Memory B cell (primary cell): ENCODE data around the gene APOBEC3F.
"Not testable (repeated sequence)": the region's sequence is repeated elsewhere in the genome, so short reads cannot be mapped to it uniquely, and the experiment has no call there.

ENCODE experiments used
- ATAC-seq: fragments of 150-1000 bp; cut with Tn5 transposase; 2 replicates; pipeline ENCODE4 v1.10.0; 2021; ENCODE audit warnings: low read depth, mild to moderate bottlenecking, moderate library complexity
- DNase-seq, 2 donors: peaks; one replicate each; pipeline ENCODE4 v3.0.0; 2022; ENCODE audit warnings: low spot score in 2 of 2
- H3K27ac Mint-ChIP-seq: one replicate; pipeline ENCODE4 v1.8.0; 2022; ENCODE audit warnings: mild to moderate bottlenecking, moderate library complexity, mixed read lengths
- H3K27me3 Mint-ChIP-seq: one replicate; pipeline ENCODE4 v1.8.0; 2022; ENCODE audit warnings: mixed read lengths
- H3K36me3 Mint-ChIP-seq: one replicate; pipeline ENCODE4 v1.8.0; 2022; ENCODE audit warnings: mild to moderate bottlenecking, mixed read lengths
- H3K4me1 Mint-ChIP-seq: one replicate; pipeline ENCODE4 v1.8.0; 2022; ENCODE audit warnings: mixed read lengths
- H3K4me3 Mint-ChIP-seq: one replicate; pipeline ENCODE4 v1.8.0; 2022; ENCODE audit warnings: mild to moderate bottlenecking, moderate library complexity, mixed read lengths
- H3K9me3 Mint-ChIP-seq: one replicate; pipeline ENCODE4 v1.8.0; 2022; ENCODE audit warnings: mixed read lengths

APOBEC3F gene

GRCh38 chr22:39040155-39040537 lies 518 bp upstream of the APOBEC3F start:
- H3K9me3 Mint-ChIP-seq, H3K27me3 Mint-ChIP-seq, DNase-seq, ATAC-seq, H3K36me3 Mint-ChIP-seq: not testable (repeated sequence)
- Mint-ChIP-seq H3K4me3 (peak overlapping the region; percentile 96), H3K27ac (peak overlapping the region; percentile 93), H3K4me1 (peaks cover 25% of the 10 kb centered on the region)

DNA sequence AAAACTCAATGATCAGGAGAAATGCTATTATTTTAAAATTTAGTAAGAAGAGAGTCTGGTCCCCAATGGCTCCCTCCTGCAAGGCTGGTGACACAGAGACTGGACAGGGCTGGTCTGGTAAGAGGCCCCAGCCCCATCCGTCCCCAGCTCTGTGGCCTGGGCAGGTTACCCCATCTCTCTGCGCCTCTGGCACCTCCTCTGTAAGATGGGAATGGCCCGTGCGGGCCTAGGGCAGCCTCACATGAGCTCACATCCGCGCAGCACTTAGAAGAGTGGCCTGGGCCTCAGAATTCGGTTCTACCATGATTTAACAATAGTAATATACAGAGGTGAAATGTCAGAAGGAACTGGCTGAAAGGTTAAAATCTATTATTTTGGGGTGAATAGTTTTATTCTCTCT lies 1.2 kb downstream of the APOBEC3F start:
- no peak for DNase-seq
- H3K27ac Mint-ChIP-seq: peak overlapping the region; percentile 93
- no peak for ATAC-seq
- peak overlapping the region; percentile 96 for H3K4me3 Mint-ChIP-seq
- peaks cover 19% of the 10 kb centered on the region for H3K36me3 Mint-ChIP-seq
- H3K27me3 Mint-ChIP-seq: no peaks in the 10 kb centered on the region
- H3K4me1 Mint-ChIP-seq: peaks cover 37% of the 10 kb centered on the region
- no peaks in the 10 kb centered on the region for H3K9me3 Mint-ChIP-seq

DNA sequence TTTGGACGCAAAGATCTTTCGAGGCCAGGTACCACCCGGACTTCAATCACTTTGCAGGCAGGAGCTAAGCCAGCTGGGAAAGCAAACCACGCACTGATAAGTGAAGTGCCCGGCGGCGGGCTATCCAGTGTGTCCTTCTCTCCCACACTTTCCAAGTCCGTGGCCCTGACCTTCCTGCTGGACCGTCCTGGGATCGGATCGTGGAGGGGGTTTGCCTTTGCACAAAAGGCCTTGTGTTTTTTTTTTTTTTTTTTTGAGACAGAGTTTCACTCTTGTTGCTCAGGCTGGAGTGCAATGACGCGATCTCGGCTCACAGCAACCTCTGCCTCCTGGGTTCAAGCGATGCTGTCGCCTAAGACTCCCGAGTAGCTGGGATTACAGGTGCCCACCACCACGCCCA lies 2.4 kb downstream of the APOBEC3F start:
- ATAC-seq, H3K27ac Mint-ChIP-seq, DNase-seq, H3K4me3 Mint-ChIP-seq, H3K9me3 Mint-ChIP-seq, H3K27me3 Mint-ChIP-seq: not testable (repeated sequence)
- Mint-ChIP-seq H3K36me3 (peaks cover 22% of the 10 kb centered on the region), H3K4me1 (peaks cover 42% of the 10 kb centered on the region)

DNA sequence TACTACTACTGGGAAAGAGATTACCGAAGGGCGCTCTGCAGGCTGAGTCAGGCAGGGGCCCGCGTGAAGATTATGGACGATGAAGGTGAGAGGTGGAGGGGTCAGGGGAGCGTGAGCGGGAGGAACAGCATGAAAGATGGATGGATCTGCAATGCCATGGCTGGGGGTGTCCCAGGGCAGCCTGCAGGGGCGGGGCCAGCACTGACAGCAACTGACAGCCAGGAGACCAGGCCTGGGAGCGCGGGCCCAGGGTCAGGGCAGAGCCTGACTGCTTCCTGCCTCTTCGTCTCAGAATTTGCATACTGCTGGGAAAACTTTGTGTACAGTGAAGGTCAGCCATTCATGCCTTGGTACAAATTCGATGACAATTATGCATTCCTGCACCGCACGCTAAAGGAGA lies 4.5 kb downstream of the APOBEC3F start:
- H3K9me3 Mint-ChIP-seq, ATAC-seq, DNase-seq, H3K27me3 Mint-ChIP-seq: not testable (repeated sequence)
- H3K4me3 Mint-ChIP-seq: peak overlapping the region; percentile 30
- peaks cover 22% of the 10 kb centered on the region for H3K36me3 Mint-ChIP-seq
- peaks cover 37% of the 10 kb centered on the region for H3K4me1 Mint-ChIP-seq
- H3K27ac Mint-ChIP-seq: peak overlapping the region; percentile 89

DNA sequence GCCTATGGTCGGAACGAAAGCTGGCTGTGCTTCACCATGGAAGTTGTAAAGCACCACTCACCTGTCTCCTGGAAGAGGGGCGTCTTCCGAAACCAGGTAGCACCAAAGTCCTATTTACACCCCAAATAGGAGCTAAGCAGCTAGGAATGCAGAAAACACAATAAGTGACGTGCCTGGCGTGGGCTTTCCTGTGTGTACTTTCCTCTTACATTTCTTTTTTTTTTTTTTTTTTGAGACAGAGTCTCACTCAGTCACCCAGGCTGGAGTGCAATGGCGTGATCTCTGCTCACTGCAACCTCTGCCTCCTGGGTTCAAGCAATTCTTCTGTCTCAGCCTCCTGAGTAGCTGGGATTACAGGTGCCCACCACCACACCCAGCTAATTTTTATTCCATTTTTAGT lies 8.8 kb downstream of the APOBEC3F start:
- not testable (repeated sequence) for ATAC-seq, DNase-seq, H3K27me3 Mint-ChIP-seq, H3K4me3 Mint-ChIP-seq, H3K9me3 Mint-ChIP-seq
- Mint-ChIP-seq H3K36me3 (peaks cover 20% of the 10 kb centered on the region), H3K4me1 (peaks cover 38% of the 10 kb centered on the region), H3K27ac (peak overlapping the region; percentile 17)

DNA sequence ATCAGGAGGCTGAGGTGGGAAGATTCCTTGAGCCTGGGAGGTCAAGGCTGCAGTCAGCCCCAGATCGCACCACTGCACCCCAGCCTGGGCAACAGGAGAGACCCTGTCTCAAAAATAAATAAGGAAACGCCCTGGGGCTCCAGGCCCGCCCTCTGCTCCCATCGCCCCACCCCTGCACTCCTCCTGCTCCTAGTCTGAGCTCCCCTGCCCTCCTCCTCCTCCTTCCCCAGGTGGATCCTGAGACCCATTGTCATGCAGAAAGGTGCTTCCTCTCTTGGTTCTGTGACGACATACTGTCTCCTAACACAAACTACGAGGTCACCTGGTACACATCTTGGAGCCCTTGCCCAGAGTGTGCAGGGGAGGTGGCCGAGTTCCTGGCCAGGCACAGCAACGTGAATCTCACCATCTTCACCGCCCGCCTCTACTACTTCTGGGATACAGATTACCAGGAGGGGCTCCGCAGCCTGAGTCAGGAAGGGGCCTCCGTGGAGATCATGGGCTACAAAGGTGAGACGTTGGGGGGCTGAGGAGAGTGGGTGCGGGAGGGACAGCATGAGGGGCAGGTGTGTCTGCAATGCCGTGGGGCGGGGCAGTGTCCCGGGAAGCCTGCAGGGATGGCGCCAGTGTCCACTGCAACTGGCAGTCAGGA lies 11.3 kb downstream of the APOBEC3F start:
- H3K4me3 Mint-ChIP-seq, H3K36me3 Mint-ChIP-seq, DNase-seq, H3K9me3 Mint-ChIP-seq, ATAC-seq, H3K27me3 Mint-ChIP-seq, H3K27ac Mint-ChIP-seq: not testable (repeated sequence)
- peaks cover 18% of the 10 kb centered on the region for H3K4me1 Mint-ChIP-seq

DNA sequence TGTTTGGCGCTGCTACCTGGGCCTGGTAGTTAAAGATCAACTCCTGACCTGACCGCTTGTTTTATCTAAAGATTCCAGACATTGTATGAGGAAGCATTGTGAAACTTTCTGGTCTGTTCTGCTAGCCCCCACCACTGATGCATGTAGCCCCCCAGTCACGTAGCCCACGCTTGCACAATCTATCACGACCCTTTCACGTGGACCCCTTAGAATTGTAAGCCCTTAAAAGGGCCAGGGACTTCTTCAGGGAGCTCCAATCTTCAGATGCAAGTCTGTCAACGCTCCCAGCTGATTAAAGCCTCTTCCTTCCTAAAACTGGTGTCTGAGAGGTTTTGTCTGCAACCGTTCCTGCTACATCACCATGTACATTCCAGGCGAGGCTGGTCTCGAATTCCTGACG lies 15.0 kb downstream of the APOBEC3F start:
- Mint-ChIP-seq H3K4me1 (peaks cover 12% of the 10 kb centered on the region), H3K27ac (no peak overlapping the region), H3K27me3 (no peaks in the 10 kb centered on the region), H3K4me3 (no peak overlapping the region), H3K9me3 (no peaks in the 10 kb centered on the region), H3K36me3 (no peaks in the 10 kb centered on the region)
- ATAC-seq: no peak
- DNase-seq: no peak

- H3K36me3 Mint-ChIP-seq, ATAC-seq, H3K4me3 Mint-ChIP-seq, H3K9me3 Mint-ChIP-seq, H3K27me3 Mint-ChIP-seq, H3K27ac Mint-ChIP-seq, DNase-seq: not testable (repeated sequence)
- H3K4me1 Mint-ChIP-seq: peaks cover 12% of the 10 kb centered on the region
These were observed 20.6 kb downstream of the APOBEC3F start for GRCh38 chr22:39061290-39061689.

DNA sequence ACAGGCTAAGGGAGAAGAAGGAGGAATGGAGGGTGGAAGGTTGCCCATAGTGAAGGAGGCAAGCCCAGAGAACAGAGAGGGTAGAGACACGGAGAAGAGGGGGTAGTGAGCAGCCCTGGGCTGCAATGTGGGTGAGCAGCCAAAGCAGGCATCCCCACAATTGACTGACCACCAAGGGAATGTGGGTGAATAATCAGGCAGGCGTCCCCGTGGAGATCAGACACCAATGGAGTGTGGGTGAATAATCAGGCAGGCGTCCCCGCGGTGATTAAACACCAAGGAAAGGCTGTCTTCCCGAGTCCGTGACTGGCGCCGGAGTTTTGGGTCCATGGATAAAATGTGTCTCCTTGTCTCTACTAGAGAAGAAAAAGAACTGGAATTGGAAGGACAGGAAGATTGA lies 21.3 kb downstream of the APOBEC3F start:
- not testable (repeated sequence) for H3K27ac Mint-ChIP-seq, H3K9me3 Mint-ChIP-seq

DNA sequence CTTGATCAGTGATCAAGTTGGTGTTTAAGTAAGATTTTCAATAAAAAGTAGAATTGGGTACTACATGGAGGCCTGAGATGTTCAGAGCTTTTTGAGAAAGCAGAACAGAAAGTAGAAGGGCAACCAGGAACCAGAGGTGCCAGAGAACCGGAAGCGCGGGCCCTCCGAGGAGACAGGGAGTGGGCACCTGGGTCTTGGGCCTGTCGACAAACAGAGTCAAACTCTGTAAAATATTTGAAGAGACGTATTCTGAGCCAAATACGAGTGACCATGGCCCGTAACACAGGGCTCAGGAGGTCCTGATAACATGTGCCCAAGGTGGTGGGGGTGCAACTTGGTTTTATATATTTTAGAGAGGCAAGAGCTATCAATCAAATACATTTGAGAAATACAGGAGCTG lies 23.2 kb downstream of the APOBEC3F start:
- not testable (repeated sequence) for H3K9me3 Mint-ChIP-seq, H3K36me3 Mint-ChIP-seq, H3K27ac Mint-ChIP-seq, H3K27me3 Mint-ChIP-seq
- Mint-ChIP-seq H3K4me3 (peak overlapping the region; percentile 72), H3K4me1 (peaks cover 15% of the 10 kb centered on the region)
- DNase-seq (peak; percentile 43), ATAC-seq (peak; percentile 80)

More for the DNA sequence above, 21.3 kb downstream of the APOBEC3F start:
- H3K4me3 Mint-ChIP-seq, DNase-seq, ATAC-seq, H3K27me3 Mint-ChIP-seq, H3K36me3 Mint-ChIP-seq: not testable (repeated sequence)
- peaks cover 12% of the 10 kb centered on the region for H3K4me1 Mint-ChIP-seq

DNA sequence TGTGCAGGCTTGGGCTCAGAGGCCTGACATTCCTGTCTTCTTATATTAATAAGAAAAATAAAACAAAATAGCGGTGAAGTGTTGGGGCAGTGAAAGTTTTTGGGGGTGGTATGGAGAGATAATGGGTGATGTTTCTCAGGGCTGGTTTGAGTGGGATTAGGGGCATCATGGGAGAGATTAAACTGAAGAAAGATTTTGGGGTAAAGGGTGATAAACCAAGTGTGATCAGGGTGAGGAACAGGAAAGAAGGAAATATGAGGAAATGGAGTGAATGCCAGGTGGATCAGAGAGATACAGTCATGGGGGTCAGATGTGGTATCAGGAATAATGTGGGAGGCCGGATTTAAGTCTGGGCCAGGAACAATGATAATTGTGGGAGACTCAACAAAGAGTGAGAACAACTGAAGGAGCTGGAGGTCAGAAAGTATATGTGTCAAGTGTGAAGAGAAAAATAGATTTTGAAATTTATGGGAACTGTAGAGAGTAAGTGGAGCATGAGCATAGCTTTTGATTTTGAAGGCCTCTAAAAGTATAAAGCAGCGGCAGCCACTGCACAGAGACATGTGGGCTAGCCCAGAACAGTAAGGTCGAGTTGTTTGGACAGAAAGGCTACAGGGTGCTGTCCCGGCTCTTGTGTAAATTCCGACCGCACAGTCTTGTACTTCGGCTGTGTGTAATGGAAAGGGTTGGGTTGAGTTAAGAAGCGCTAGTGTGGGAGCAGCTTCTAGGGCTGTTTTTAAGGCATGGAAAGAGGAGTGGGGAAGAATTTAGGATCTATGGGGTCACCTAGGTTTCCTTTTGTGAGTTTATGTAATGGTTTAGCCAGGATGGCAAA lies 26.0 kb downstream of the APOBEC3F start:
- H3K4me3 Mint-ChIP-seq, DNase-seq, H3K27ac Mint-ChIP-seq, H3K9me3 Mint-ChIP-seq, H3K27me3 Mint-ChIP-seq, H3K36me3 Mint-ChIP-seq: not testable (repeated sequence)
- peaks cover 24% of the 10 kb centered on the region for H3K4me1 Mint-ChIP-seq
- peak; percentile 8 for ATAC-seq

- Mint-ChIP-seq H3K27ac (no peak overlapping the region), H3K27me3 (no peaks in the 10 kb centered on the region), H3K36me3 (peaks cover 5% of the 10 kb centered on the region), H3K4me3 (no peak overlapping the region), H3K9me3 (no peaks in the 10 kb centered on the region), H3K4me1 (peaks cover 30% of the 10 kb centered on the region)
- ATAC-seq (no peak), DNase-seq (no peak)
These were observed 27.5 kb downstream of the APOBEC3F start for GRCh38 chr22:39068033-39068785.

- peak overlapping the region; percentile 63 for H3K4me3 Mint-ChIP-seq
- peak overlapping the region; percentile 80 for H3K27ac Mint-ChIP-seq
- no peaks in the 10 kb centered on the region for H3K27me3 Mint-ChIP-seq
- peaks cover 5% of the 10 kb centered on the region for H3K36me3 Mint-ChIP-seq
- DNase-seq: no peak
- no peaks in the 10 kb centered on the region for H3K9me3 Mint-ChIP-seq
- H3K4me1 Mint-ChIP-seq: peaks cover 29% of the 10 kb centered on the region
- no peak for ATAC-seq
These were observed 29.5 kb downstream of the APOBEC3F start for GRCh38 chr22:39070186-39070585.

- H3K27me3 Mint-ChIP-seq, H3K9me3 Mint-ChIP-seq, DNase-seq, H3K36me3 Mint-ChIP-seq: not testable (repeated sequence)
- Mint-ChIP-seq H3K4me3 (peak overlapping the region; percentile 75), H3K27ac (peak overlapping the region; percentile 91), H3K4me1 (peaks cover 40% of the 10 kb centered on the region)
- ATAC-seq: peak; percentile 72
These were observed 31.9 kb downstream of the APOBEC3F start for GRCh38 chr22:39072581-39072981.
